Choroid plexus epithelial cell (primary cell): ENCODE results near the gene PM20D2.

Experiments
- DNase-seq: peaks from one replicate; pipeline ENCODE4 v3.0.0-alpha.2; 2010; ENCODE audit warnings: low read depth
- H3K4me3 ChIP-seq: 2 replicates; pipeline ENCODE4 v1.5.1; 2011; ENCODE audit warnings: low read depth, mild to moderate bottlenecking, control low read depth, low read length, moderate library complexity
- TF ChIP-seq, protein P1 (sequence below): conservative IDR thresholded peaks from 2 replicates; pipeline ENCODE4 v1.5.1; 2011; ENCODE audit warnings: low read depth, mild to moderate bottlenecking, control low read depth, inconsistent platforms, low read length, moderate library complexity

PM20D2 gene

DNA sequence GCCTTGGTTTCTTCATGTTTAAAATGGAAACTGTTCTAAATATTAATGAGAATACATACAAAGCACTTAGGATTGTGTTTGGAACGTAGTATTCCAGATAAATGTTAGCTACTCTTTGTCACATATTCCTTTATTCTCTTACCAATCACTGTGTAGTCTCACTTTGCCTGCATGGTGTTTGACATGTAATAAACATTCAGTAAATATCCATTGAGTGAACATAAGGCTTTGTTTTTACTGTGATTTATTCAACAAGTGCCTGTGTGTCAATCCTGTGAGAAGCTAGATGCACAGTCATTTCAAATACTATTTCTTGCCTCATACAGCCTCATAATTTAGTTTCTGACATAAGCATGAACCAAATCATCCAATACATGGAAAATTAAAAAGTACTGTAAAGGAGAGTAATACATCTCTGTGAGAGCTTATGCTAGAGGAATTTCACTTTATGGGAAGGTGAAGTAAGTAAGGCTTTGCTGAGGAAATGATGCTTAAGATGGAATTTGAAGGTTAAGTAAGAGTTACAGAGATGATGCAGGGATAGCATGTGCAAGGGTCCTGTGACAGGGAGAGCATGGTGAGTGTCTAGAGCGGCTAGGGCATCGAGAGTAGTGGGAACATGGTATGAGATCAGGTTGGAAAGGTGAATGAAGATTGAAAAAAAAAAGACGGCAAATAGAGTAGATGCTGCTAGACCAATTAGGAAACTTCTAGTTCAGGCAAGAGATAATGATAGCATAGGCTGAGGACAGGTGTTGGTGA lies 14.7 kb downstream of the PM20D2 start:
- no peak for DNase-seq
- no peak overlapping the region for H3K4me3 ChIP-seq
- TF ChIP-seq, protein P1, sequence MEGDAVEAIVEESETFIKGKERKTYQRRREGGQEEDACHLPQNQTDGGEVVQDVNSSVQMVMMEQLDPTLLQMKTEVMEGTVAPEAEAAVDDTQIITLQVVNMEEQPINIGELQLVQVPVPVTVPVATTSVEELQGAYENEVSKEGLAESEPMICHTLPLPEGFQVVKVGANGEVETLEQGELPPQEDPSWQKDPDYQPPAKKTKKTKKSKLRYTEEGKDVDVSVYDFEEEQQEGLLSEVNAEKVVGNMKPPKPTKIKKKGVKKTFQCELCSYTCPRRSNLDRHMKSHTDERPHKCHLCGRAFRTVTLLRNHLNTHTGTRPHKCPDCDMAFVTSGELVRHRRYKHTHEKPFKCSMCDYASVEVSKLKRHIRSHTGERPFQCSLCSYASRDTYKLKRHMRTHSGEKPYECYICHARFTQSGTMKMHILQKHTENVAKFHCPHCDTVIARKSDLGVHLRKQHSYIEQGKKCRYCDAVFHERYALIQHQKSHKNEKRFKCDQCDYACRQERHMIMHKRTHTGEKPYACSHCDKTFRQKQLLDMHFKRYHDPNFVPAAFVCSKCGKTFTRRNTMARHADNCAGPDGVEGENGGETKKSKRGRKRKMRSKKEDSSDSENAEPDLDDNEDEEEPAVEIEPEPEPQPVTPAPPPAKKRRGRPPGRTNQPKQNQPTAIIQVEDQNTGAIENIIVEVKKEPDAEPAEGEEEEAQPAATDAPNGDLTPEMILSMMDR, result no peak

DNA sequence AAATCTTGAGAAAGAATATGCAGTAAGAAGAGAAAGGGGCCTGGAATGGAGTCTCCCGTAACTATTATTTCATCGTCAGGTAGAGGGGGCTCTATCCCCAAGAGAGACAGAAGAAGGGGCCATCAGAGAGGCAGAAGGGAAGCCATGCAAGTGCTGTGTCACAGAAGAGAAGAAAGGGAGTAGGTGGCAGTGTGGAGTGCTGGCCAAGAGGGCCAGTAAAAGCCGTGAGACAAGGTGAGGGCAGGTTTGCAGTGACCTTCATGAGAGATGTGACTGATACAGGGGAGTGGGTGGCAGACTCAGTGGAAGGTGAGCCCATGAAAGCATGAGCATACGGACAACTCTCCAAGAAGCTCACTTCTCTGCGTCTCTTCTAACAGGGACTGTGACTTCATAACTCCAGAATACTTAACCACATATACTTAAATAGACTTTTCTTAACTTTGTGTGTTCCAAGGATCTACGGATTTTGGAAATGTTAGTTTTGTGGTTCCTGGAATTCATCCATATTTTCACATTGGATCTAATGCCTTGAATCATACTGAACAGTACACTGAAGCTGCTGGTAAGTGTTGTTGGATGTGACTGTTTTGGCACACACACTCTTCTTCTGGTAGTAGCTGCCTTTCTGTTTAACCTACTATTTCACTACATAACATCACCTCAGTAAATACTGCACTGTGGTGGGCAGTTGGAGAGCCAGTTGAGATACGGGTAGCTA lies 15.6 kb downstream of the PM20D2 start:
- no peak overlapping the region for H3K4me3 ChIP-seq
- no peak for DNase-seq
- TF ChIP-seq, protein P1, result no peak

DNA sequence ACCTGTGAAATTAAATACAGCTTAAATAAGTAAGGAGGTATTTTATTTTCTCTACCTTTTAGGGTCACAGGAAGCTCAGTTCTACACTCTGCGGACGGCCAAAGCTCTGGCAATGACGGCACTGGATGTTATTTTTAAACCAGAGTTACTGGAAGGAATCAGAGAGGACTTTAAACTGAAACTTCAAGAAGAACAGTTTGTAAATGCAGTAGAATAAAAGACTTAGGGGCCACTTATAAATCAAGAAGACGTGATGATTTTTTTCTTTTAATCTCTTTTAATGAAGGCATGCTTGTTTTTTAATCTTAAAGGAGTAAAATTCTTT lies 16.2 kb downstream of the PM20D2 start:
- TF ChIP-seq, protein P1, result no peak
- DNase-seq, result no peak
- H3K4me3 ChIP-seq, result no peak overlapping the region

DNA sequence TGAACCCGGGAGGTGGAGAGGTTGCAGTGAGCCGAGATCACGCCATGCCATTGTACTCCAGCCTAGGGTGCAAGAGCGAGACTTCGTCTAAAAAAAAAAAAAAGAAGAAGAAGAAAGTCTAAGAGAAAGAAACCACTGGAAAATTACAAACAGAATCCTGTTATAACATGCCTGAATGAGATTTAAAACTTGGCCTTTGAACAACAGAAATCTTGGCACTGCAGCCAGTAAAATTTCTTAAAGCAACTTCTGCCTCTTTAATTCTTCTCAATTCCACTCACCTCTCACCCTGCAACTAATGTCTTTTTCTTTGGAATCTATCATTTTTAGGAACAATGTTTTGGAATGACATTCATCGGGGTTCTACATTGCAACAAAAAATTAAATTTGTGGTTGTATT lies 26.3 kb downstream of the PM20D2 start:
- TF ChIP-seq, protein P1, result no peak
- DNase-seq, result no peak
- no peak overlapping the region for H3K4me3 ChIP-seq

DNA sequence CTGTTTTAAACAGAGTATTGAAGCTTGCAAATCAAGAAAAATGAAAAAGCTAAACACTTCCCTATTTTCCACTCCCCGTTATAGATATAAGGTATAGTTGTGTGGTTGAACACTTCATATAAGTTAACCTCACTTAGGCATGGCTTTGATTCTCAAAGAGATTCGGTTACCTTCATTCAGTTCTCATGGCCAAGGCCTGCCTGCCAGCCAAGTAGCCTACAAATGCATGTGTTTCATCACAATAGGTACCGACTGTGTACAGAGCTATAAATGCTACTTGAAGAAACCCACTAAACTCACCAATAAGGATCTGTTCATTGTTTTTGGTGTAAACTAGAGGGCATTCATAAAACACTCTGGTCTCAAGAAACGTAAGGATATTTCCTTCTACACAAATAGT lies 27.8 kb downstream of the PM20D2 start:
- TF ChIP-seq, protein P1, result no peak
- DNase-seq, result no peak
- no peak overlapping the region for H3K4me3 ChIP-seq

DNA sequence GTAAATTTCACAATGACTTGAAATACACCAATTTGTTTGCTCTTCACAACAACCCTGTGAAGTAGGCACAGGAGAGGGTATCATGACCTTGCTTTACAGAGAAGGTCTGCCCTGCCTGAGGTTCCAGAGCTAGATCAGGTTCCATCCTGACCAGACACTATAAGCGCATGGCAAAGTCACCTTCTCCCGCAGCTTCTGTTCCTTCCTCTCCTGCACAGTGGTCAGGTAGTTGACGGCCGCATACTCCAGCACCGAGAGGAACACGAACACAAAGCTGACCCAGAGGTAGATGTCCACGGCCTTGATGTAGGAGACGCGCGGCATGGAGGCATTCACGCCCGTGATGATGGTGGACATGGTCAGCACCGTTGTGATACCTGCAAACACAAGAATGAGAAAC lies 34.3 kb downstream of the PM20D2 start:
- no peak overlapping the region for H3K4me3 ChIP-seq
- DNase-seq, result no peak
- TF ChIP-seq, protein P1, result no peak

DNA sequence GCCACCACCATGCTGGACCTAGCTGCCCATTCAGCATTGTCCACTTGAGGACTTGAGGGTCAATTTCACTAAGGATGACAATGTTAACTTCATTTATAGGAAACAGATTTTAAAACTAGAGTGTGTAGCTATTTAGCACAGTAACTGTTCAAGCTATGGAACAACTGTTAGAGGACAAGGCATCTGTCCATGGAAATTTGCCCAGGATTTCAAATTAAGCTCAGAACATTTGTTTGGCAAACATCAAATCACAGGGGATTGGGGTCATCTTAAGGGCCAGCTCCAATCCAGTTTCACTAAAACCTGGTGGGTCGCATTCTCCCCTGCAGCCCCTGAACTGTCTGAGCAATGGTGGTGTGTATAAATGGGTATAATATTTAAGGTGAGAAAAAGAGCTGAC lies 35.1 kb downstream of the PM20D2 start:
- TF ChIP-seq, protein P1, result no peak
- no peak overlapping the region for H3K4me3 ChIP-seq
- DNase-seq, result no peak
